GM19324 (cell line): Measurements from ENCODE around the gene SAMD8.

Source experiments
- ATAC-seq: cut with Tn5 transposase; IDR thresholded peaks from one replicate; pipeline ENCODE4 v1.9.1; 2021; ENCODE audit warnings: mild to moderate bottlenecking, moderate library complexity; ENCODE audit not compliant: unreplicated experiment, low FRiP score

The SAMD8 gene

GRCh38 chr10:75083972-75084833, 27.3 kb upstream of the SAMD8 start:
- ATAC-seq, result no peak

- ATAC-seq, result no peak
Measured at GRCh38 chr10:75084834-75085384, 26.5 kb upstream of the SAMD8 start.

DNA sequence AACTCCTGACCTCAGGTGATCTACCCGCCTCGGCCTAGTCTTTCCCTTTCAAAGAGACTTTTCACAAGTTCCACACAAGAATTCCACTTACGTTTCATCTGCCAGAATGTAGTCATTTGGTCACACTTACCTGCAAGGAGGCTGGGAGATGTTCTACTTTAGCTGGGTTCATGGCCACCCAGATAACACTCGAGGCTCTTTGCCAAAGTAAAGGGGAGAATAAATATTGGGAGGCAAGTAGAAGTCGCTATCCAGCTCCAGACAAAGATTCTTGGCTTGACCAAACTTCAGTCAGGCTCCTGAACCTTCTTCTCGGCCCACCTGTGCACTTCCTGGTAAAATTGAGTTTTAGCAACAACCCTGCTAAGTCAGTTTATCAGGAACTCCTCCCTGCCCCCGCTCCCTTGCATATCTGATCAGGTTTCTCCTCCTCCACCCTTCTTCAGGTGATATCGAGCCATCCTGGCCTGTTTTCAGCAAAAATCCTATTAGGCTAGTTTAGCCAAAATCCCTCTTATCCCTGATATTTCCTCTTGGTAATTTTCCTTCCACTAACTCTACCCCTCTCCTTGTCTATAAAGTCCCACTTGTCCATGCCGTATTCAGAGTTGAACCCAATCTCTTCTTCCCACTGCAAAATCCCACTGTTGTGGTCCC, 25.1 kb upstream of the SAMD8 start:
- ATAC-seq, result no peak

GRCh38 chr10:75088640-75089039, 22.8 kb upstream of the SAMD8 start:
- no peak for ATAC-seq

DNA sequence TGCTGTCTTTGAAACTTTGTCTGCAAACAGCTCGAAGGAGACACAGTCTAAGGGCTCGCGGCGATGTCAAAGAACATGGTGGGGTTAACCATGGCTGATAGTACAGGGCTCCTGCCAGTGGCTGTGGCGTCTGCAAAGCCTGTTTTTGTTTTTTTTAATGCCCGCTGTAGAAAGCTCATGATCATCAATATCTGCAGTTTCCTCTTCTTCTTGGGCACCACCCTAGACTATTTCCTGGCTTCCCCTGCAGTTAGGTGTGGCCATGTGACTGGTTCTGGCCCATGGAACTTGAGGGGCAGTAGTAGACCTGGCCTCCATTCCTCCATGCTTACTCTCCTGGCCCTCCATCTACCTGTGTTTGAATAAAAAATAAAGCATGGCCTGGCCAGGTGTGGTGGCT, 21.8 kb upstream of the SAMD8 start:
- ATAC-seq, result no peak

DNA sequence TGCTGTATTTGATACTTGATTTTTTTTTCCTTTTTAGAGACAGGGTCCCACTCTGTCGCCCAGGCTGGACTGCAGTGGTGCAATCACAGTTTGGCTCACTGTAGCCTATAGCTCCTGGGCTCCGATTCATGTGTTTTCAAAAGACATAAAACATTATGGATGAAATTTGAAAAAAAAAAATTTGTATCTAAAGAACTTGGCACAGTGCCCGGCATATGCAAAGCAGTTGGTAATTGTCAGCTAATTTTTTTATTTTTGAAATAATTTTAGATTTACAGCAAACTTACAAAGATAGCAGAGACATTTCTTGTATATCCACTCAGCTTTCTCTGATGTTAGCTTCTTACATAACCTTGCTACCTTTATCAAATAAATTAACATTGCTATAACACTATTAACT, 20.3 kb upstream of the SAMD8 start:
- ATAC-seq, result no peak

- no peak for ATAC-seq
Measured at GRCh38 chr10:75094465-75094864, 17.0 kb upstream of the SAMD8 start.

DNA sequence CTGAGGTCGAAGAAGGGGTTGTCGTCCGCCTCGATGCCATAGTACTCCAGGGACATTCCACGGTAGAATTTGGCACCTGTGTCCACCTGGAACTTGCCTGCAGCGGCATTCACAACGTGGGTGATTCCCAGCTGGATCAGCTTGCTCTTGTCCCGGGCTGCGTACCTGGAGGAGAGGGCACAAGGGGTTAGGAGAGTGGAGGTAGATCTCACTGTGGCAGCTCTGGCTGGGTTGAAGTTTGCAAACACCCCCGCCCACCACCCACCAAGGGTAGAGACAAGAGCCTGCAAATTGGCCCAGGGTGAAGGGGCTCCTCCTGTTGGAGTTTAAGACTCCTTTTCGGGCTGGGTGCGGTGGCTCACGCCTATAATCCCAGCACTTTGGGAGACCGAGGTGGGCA, 15.8 kb upstream of the SAMD8 start:
- no peak for ATAC-seq

GRCh38 chr10:75096749-75097148, 14.7 kb upstream of the SAMD8 start:
- no peak for ATAC-seq

- ATAC-seq, result no peak
Measured at GRCh38 chr10:75097666-75098285, 13.7 kb upstream of the SAMD8 start.

- ATAC-seq, result no peak
Measured at GRCh38 chr10:75098902-75099673, 12.4 kb upstream of the SAMD8 start.

DNA sequence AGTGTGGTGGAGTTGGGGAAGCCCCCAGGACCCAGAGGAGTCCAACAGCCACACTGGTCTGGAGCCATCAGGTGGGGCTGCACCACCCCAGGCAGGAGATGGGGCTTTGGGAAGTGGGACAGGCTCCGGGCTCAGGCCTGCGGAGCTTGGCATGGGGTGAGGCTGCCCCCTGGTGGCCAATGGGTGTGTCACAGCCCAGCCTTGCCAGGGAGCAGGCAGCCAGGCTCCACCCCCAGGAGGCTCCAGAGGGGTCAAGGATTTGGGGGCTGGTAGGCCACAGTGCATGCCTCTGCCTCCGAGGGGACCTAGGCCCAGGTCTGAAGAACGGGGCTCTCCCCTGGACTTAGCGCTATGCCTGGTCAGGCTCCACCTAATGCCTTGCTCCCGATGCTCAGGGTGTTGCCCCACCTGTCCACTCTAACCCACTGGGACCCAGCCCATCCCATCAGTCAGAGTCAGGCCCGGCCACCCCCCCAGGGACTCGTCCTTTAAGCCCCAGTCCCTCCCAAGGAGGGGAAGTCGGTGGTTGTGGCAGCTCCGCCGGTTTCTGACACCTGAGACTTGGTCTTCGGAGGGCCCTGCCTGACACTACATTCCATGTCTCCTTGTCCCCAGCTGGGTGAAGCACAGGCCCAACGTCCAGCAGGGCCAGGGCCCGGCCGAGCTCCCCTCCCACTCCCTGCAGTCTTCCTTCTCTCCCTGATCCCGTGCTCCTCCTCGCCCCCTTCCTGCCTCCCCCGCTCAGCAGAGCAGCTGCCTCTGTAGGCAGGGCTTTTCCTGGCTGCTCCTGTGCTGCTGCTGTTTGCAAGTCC, 11.3 kb upstream of the SAMD8 start:
- peak; percentile 59 for ATAC-seq

DNA sequence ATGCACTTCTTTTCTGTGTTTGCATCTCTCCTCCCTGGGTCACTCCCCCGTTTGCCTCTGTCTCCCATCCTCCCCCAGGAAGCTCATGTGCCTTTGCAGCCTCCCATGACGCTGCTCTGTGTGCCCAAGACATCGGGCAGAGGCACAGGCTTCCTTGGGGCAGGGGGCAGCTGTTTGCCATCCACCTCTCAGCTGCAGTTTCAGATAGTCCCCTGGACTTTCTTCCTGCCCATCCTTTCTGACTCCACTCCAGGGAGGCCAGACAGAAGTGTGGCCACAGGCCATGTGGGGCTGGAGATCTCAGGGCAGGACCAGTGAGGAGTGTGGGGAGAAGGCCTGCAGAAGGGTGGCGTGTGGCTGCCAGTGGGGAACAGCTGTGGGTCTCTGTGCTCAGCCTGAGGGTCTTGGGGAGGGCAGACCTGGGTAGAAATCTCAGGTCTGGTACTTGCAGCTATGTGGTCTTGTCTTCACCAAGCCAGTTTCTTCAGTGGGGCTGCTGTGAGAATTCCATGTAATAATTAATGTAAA, 10.6 kb upstream of the SAMD8 start:
- ATAC-seq, result no peak

- no peak for ATAC-seq
Measured at GRCh38 chr10:75101416-75102251, 9.8 kb upstream of the SAMD8 start.

- ATAC-seq, result no peak
Measured at GRCh38 chr10:75102830-75103673, 8.4 kb upstream of the SAMD8 start.

GRCh38 chr10:75103881-75104686, 7.4 kb upstream of the SAMD8 start:
- no peak for ATAC-seq

- ATAC-seq, result no peak
Measured at GRCh38 chr10:75104842-75105241, 6.6 kb upstream of the SAMD8 start.
